Hypothalamus (tissue), 51 donors: ENCODE results near the gene ICAM3.
A peak's percentile ranks its signal among the peaks of the same experiment; 100 is the strongest.

ENCODE experiments used
- DNase-seq, 51 donors: peaks; one replicate each; lab custom pipeline; 2025; lab: John Stamatoyannopoulos, UW

Gene ICAM3

GRCh38 chr19:10293637-10294367 lies 45.6 kb downstream of the ICAM3 start:
- no peak for DNase-seq

- DNase-seq = no peak
Measured at GRCh38 chr19:10292789-10293636, 46.4 kb downstream of the ICAM3 start.

GRCh38 chr19:10292206-10292788 lies 47.1 kb downstream of the ICAM3 start:
- DNase-seq = peak in 11 of 51 donors; percentile 10 to 58 (median 40)

GRCh38 chr19:10291554-10292205 lies 47.7 kb downstream of the ICAM3 start:
- no peak for DNase-seq

- DNase-seq = peak in 7 of 51 donors; percentile 4 to 58 (median 15)
Measured at GRCh38 chr19:10290876-10291553, 48.4 kb downstream of the ICAM3 start.

- no peak for DNase-seq
Measured at GRCh38 chr19:10290357-10290875, 49.0 kb downstream of the ICAM3 start.

GRCh38 chr19:10289836-10290356 lies 49.5 kb downstream of the ICAM3 start, which contains the start of gene ICAM5:
Gene ICAM5 (plus strand): TSS chr19:10289952. CDS start chr19:10290044, 92 bp downstream.
- peak in 6 of 51 donors; percentile 12 to 67 (median 30) for DNase-seq

GRCh38 chr19:10289167-10289835 lies 50.1 kb downstream of the ICAM3 start:
- peak in 5 of 51 donors; percentile 11 to 79 (median 44) for DNase-seq

GRCh38 chr19:10288662-10289166 lies 50.7 kb downstream of the ICAM3 start:
- peak in 4 of 51 donors; percentile 25 to 76 (median 41) for DNase-seq

GRCh38 chr19:10286803-10287737 lies 52.4 kb downstream of the ICAM3 start, which contains the start of gene ICAM4:
Gene ICAM4 (plus strand): TSS chr19:10286955. CDS start chr19:10287013, 58 bp downstream.
- DNase-seq = no peak

GRCh38 chr19:10285393-10285792 lies 54.0 kb downstream of the ICAM3 start:
- no peak for DNase-seq

- DNase-seq = no peak
Measured at GRCh38 chr19:10284960-10285278, 54.5 kb downstream of the ICAM3 start.

- DNase-seq = no peak
Measured at GRCh38 chr19:10284065-10284959, 55.1 kb downstream of the ICAM3 start.
